Measurements from ENCODE around the gene HEPN1.

Gene HEPN1

DNA sequence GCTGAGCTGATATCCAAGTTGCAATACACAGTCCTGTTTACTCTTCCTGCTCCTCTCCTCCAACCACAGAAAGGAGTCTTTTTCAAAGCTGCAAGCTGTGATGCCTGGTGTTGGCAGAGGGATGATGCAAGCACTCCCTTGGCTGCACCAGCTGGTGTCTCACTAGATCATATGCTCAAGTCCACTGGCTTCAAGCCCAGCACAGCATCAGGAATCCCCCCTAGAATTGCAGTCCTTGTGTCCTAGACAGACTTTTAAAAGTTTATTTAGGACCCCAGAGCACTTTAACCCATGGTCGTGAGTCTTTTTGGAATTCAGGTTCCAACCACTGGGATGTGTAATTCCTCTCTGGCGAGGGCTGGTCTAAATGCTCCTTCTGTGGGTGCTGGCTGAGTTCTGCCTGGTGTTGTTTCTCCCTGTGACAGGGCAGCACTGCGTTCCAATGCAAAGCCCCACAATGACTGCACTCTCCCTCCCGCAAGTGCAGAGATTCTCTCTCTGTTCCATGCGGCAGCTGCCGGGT is 1.9 kb upstream of the HEPN1 start:
- TF ChIP-seq, protein P1, sequence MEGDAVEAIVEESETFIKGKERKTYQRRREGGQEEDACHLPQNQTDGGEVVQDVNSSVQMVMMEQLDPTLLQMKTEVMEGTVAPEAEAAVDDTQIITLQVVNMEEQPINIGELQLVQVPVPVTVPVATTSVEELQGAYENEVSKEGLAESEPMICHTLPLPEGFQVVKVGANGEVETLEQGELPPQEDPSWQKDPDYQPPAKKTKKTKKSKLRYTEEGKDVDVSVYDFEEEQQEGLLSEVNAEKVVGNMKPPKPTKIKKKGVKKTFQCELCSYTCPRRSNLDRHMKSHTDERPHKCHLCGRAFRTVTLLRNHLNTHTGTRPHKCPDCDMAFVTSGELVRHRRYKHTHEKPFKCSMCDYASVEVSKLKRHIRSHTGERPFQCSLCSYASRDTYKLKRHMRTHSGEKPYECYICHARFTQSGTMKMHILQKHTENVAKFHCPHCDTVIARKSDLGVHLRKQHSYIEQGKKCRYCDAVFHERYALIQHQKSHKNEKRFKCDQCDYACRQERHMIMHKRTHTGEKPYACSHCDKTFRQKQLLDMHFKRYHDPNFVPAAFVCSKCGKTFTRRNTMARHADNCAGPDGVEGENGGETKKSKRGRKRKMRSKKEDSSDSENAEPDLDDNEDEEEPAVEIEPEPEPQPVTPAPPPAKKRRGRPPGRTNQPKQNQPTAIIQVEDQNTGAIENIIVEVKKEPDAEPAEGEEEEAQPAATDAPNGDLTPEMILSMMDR (IDR thresholded peaks at IDR 0.05; ENCODE audit: low read depth, low read length): no peak
- H3K4me3 ChIP-seq (ENCODE audit: low read depth, low read length): no peak overlapping the region
- in situ Hi-C loops (cut with HindIII; ENCODE audit: low sequenced_read_pairs): no loop called here
- peak; percentile 54 for DNase-seq (ENCODE audit: low read depth, low spot score)

DNA sequence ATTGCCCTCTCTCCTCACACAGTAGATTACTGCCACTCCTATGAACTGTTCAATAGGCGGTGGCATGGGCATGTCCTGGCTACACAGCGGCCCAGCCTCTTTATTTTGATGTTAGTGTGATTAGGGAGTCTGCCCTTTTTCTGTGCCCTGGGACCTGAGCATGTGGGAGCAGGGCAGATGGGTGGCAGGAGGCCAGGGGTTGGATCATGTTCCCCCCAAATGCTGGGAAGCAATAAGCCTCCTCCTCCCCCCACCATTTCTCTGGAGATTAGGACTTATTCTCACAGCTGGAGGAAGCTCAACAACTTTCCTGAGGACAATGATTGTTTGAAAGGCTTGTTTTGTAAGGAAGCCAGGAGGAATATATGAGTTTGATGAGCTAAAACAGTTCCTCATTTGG is 848 bp downstream of the HEPN1 start:
- DNase-seq (ENCODE audit: low read depth, low spot score): no peak
- TF ChIP-seq, protein P1 (IDR thresholded peaks at IDR 0.05; ENCODE audit: low read depth, low read length): no peak
- no peak overlapping the region for H3K4me3 ChIP-seq (ENCODE audit: low read depth, low read length)
- in situ Hi-C loops (cut with HindIII; ENCODE audit: low sequenced_read_pairs): no loop called here

DNA sequence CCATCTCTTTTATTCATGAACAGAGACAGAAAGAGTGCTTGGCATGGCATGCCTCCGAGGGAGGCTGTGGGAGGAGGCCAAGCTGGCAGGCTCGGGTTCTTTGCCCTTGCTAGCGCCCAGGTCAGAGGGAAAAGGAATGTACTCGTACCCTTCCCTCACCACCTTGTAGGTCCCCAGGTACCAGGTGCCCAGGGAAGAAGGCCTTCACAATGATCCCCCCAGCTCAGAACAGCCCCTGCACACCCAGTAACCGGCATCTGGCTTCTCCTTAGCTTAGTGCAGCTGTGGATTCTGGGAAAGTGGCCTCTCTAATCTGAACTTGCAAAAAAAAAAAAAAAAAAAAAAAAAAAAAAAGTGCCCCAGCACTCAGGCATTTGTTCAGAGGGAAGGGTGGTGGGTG is 1.3 kb downstream of the HEPN1 start:
- in situ Hi-C loops (cut with HindIII; ENCODE audit: low sequenced_read_pairs): no loop called here
- DNase-seq (ENCODE audit: low read depth, low spot score): no peak
- no peak overlapping the region for H3K4me3 ChIP-seq (ENCODE audit: low read depth, low read length)
- TF ChIP-seq, protein P1 (IDR thresholded peaks at IDR 0.05; ENCODE audit: low read depth, low read length): no peak

DNA sequence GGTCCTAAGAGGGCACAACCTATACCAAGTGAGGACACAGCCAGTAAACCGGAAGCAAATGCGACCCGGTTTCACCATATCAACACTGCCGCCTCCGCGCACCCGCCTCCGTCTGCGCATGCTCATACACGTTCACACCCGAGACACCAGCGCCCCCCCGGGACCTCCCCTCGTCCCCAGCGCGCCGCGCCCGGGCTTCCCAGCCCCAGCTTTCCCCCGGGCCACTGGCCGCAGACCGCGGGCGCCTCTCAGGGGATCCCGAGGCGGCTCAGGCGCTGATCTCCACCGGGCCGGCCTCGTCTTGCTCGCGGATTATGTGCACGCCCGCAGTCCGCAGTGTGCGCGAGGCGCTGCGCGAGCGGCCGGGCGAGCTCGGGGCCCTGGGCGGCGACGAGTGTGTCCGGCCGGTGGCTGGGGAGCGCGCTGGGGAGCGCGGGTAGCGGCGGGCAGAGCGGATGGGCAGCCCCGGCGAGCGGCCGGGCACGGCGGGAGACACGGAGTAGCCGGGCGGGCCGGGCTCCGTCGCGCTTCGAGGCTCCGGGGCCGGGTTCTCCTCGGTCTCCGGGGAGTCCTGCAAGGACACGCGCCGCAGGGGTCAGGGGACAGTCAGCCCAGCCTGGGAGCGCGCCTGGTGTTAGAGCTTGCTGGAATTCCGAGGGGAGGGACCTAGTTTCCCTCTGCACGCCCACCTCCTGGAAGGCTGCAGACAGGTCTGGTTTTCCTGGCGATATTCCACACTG is 2.0 kb downstream of the HEPN1 start:
- H3K4me3 ChIP-seq (ENCODE audit: low read depth, low read length): peak overlapping the region; percentile 4
- in situ Hi-C loops (cut with HindIII; ENCODE audit: low sequenced_read_pairs): no loop called here
- DNase-seq (ENCODE audit: low read depth, low spot score): peak; percentile 58
- TF ChIP-seq, protein P1 (IDR thresholded peaks at IDR 0.05; ENCODE audit: low read depth, low read length): no peak

DNA sequence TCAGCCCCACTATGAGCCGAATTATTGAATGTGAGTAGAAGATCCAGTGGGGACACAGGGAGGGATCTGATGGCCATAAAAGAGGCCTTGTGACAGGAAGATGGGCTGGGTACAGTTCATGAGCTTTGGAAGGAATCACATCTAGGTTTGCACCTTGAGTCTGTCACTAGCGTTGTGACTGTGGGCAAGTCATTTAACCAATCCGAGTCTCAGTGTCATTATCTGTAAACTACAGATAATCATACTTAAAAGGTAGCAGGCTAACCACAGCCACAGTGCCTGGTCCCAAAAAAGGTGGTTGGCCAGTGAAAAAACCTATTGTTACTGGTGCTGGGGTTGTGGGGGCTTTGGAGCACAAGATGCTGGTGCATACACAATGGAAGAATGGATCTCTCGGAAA is 3.8 kb downstream of the HEPN1 start:
- TF ChIP-seq, protein P1 (IDR thresholded peaks at IDR 0.05; ENCODE audit: low read depth, low read length): no peak
- DNase-seq (ENCODE audit: low read depth, low spot score): no peak
- H3K4me3 ChIP-seq (ENCODE audit: low read depth, low read length): no peak overlapping the region
- in situ Hi-C loops (cut with HindIII; ENCODE audit: low sequenced_read_pairs): no loop called here

DNA sequence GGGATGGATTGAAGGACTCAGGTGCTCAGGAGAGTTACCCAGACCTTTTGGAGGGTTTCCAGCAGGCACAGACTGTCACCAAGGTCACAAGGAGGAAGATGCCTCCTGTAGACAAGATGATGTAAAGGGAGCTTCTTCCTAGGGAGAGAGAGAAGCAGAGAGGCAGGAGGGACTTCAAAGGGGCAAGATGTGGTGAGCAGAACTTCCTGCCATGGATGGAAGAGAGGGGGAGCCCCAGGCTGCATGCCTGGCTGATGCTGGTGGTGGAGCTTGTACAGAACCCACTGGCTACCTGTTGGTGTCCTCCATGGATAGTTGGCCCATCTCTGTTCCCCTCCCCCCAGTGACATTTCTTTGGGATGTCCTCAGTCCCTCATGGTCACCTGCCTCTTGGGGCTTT is 4.2 kb downstream of the HEPN1 start:
- no peak for DNase-seq (ENCODE audit: low read depth, low spot score)
- no peak overlapping the region for H3K4me3 ChIP-seq (ENCODE audit: low read depth, low read length)
- TF ChIP-seq, protein P1 (IDR thresholded peaks at IDR 0.05; ENCODE audit: low read depth, low read length): no peak
- in situ Hi-C loops (cut with HindIII; ENCODE audit: low sequenced_read_pairs): no loop called here
